Central memory CD4-positive, alpha-beta T cell (primary cell): ENCODE measurements around the gene SPHK2.
"Not testable (repeated sequence)": the region's sequence is repeated elsewhere in the genome, so short reads cannot be mapped to it uniquely, and the experiment has no call there.

Experiments
- DNase-seq: peaks from one replicate; pipeline ENCODE4 v3.0.0; 2022
- total RNA-seq, 3 experiments: gene quantifications; one replicate each; lab custom pipeline; 2026; lab: John Stamatoyannopoulos, UW

Gene SPHK2, protein sequence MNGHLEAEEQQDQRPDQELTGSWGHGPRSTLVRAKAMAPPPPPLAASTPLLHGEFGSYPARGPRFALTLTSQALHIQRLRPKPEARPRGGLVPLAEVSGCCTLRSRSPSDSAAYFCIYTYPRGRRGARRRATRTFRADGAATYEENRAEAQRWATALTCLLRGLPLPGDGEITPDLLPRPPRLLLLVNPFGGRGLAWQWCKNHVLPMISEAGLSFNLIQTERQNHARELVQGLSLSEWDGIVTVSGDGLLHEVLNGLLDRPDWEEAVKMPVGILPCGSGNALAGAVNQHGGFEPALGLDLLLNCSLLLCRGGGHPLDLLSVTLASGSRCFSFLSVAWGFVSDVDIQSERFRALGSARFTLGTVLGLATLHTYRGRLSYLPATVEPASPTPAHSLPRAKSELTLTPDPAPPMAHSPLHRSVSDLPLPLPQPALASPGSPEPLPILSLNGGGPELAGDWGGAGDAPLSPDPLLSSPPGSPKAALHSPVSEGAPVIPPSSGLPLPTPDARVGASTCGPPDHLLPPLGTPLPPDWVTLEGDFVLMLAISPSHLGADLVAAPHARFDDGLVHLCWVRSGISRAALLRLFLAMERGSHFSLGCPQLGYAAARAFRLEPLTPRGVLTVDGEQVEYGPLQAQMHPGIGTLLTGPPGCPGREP
- 15.8 to 22.7 (median 18.1) reads per million in 3 experiments for total RNA-seq

DNA sequence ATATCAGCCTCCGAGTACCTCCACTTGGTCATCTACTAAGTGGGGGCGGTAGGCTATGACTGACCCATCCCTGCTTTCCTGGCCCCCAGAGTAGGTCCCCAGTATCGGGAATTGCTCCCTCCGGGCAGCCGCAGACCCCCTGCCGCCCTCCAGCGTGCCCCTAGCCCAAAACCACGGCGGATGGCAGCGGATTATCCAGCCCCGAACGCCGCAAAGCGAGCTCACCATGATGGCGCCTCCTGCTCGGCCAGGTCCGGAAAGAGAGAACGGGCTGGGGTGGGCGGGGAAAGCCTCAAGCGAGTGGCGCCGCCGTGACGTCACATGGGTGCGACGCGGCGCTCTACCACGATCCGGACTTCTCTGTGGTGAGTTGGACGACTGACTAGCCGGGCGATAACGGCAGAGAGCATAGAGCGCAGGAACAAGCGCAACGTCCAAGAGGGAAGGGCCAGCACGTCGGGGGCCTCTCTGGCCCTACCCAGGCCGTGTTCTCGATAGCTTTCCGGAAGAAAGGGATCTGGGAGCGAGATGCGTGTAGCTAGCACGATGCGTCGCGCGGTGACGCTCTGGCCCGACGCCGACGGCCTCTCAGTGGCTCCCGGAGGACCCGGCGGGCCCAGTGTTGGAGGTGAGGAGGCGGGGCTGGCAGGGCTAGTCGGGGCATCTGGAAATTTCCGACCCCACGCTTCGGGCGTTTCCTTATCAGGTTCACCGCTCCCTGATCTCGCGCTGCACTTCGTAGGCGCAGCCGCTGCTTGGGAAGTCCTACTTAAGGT, at the start of gene SPHK2, which contains the start of gene RPL18:
SPHK2 (plus strand) TSS at position 591 of the 776 bp plus-strand sequence. CDS start 1,009 bp downstream, outside the sequence.
RPL18 (minus strand) TSS at position 263 of the 776 bp plus-strand sequence; CDS start at position 228, 35 bp downstream.
- peak; percentile 95 for DNase-seq

DNA sequence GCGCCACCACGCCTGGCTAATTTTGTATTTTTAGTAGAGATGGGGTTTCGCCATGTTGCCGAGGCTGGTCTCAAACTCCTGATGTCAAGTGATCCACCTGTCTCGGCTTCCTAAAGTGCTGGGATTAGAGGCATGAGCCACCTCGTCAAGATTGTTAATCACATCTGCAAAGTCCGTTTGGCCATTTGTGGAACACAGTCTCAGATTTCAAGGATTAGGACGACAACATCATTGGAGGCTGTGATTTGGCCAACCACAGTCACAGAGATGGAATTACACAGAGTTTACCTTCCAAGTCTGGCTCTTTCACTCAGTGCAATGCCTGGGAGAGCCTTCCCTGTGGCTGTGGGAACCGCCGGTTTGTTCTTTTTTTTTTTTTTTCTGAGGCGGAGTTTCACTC, 49.5 kb upstream of the SPHK2 start:
- DNase-seq = no peak

DNA sequence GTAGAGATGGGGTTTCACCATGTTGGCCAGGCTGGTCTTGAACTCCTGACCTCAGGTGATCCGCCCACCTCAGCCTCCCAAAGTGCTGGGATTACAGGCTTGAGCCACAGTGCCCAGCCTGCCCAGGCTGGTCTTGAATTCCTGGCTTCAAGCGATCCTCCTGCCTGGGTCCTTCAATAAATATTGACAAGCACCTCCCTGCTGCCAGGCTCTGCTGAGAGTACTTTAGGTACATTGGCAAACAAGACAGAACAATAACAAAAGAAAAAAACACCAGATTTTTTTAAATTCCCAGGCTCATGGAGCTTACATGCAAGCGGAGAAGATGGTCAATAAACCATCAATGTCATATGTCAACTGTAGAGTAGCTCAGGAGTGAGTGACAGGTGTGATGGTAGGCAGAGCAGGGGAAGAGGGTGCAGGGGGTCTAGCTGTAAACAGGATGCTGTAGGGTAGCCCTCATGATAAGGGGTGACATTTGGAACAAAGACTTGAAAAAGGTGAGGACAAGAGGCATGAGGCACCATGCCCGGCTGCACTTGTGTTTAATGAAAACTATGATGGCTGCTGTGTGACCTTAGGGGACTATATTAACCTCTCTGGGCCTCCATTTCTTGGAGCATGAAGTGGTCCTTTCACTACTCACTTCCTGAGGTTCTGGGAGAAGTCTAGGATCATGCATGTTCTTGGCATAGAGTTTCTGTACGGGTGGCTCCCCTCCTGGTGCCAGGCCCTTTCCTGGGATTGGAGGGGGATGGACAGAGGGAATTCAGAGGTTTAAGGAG, 47.7 kb upstream of the SPHK2 start:
- no peak for DNase-seq

DNA sequence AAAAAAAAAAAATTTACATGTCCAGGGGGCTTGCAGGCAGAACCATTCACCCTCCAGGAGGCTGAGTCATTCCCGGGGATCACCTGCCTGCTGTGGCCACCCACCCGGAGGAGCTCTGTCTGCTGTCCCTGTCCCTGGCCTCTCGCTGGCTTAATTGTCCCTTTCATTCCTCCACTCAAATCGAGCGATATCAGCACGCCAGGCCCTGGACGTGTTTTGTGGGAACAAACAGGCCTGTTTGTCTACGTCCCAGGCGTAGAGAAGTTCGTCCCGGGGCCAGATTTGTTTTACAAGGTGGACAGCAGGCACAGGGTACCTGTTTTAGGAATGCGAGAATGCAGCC, 46.2 kb upstream of the SPHK2 start:
- DNase-seq = no peak

DNA sequence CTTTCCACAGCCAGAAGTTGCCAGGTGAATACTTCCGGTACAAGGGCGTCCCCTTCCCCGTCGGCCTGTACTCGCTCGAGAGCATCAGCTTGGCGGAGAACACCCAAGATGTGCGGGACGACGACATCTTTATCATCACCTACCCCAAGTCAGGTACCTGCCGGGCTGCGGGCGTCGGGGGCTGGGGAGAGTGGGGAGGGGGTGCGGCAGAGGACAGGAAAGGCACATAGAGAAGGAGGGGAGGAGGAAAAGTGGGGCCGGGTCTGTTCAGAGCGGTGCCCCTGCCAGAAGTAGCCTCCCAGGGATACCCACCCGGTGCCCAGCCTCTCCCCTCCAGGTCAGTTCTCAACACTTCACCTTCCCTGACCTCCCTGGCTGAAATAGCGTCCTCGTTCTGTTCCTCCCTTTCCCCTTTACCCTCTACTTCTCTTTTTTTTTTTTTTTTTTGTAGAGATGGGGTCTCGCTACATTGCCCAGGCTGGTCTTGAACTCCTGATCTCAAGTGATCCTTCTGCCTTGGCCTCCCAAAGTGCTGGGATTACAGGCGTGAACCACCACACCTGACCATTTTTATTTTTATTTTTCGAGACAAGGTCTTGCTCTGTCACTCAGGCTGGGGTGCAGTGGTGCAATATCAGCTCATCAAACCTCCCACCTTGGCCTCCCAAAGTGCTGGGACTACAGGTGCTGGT, 43.2 kb upstream of the SPHK2 start:
- DNase-seq = no peak

DNA sequence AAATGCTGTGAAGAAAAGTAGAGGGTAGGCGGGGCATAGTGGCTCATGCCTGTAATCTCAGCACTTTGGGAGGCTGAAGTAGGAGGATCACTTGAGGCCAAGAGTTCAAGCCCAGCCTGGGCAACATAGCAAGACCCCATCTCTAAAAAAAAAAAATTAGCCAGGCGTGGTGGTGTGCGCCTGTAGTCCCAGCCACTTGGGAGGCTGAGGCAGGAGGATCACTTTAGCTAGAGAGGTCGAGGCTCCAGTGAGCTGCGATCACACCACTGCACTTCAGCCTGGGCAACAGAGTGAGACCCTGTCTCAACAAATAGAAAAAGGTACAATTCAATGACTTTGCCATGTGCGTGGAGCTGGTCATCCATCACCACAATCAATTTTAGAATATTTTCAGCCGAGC, 41.4 kb upstream of the SPHK2 start:
- DNase-seq = not testable (repeated sequence)

DNA sequence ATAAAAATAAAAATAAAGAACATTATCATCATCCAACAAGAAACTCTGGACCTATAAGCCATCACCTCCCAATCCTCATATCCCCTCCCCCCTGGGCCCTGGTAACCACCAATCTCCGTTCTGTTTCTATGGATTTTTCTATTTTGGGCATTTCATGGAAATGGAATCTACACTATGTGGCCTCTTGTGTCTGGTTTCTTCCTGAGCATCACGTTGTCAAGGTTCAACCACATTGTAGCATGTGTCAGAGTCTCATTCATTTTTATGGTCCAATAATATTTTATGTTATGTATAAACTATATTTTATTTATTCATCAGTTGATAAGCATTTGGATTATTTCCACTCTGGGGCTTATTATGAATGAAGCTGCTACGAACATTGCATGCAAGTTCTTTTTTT, 40.4 kb upstream of the SPHK2 start:
- no peak for DNase-seq

DNA sequence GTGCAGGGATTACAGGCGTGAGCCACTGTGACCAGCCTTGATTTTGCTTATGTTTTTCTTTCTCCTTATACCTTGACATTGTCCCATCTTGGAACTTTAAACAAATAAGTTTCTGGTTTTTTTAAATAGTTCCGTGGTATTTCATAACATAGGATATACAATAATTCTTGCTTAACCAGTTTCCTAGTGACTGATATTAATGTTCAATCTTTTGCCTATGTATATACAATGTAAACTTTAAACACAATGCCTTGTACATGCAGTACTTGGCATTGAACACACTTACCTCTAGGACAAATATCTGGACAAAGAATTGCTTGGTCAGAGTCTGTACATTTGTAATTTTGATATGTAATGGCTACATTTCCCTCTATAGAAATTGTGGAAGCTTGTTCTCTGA, 37.1 kb upstream of the SPHK2 start:
- DNase-seq = no peak

DNA sequence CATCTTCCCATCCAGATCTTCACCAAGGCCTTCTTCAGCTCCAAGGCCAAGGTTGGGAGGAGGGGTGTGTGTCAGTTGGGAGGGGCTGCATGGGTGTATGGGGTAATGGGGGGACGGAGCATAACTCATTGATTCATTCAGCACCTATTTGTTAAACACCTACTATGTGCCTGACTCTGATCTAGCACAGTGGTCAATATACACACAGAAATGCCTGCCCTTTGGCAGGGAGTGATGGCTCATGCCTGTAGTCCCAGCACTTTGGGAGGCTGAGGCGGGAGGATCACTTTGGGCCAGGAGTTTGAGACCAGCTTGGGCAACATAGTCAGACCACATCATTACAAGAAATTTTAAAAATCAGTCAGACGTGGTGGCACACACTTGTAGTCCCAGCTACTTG, 31.9 kb upstream of the SPHK2 start:
- no peak for DNase-seq

DNA sequence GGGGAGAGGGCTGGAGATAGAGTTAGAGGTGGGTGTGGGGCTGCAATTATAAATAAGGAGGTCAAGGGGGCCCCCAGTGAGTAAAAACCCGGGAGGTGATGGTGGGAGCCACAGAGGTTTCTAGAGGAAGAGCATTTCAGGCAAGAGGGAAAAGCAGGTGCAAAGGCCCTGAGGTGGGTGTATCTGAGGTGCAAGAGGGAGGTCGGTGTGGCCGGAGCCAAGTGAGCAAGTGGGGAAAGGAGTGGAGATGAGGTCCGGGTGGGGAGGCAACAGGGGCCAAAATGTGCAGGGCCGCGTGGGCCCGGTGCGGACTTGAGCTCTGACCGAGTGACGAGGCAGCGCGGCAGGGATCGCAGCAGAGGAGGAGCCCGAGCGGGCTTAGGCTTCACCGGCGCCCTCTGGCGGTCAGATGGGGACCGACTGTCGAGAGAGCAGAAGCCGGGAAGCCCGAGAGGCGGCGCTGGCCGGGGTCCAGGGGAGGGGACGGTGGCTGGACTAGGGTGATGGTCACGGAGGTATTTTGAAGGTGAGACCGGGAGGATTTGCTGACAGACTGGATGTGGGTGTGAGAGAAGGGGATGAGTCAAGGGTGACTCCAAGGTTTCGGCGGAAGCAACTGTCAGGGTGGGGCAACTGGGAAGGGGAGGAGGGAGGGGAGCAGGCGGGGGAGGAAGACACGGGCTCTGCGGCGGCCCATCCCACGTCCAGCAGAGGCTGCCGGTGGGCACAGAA, 30.5 kb upstream of the SPHK2 start:
- DNase-seq = peak; percentile 75

DNA sequence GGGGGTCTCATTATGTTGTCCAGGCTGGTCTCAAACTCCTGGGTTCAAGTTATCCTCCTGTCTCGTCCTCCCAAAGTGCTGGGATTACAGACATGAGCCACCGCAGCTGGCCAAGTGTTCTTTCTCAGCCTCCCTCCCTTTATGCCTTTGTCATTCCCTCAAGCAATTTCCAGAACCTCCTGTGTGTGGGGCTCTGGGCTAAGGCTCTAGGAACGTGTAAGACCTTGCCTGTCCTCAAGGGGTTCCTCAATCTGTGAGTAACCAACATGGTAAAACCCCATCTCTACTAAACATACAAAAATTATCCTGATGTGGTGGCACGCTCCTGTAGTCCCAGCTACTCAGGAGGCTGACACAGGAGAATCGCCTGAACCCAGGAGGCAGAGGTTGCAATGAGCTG, 28.3 kb upstream of the SPHK2 start:
- no peak for DNase-seq

DNA sequence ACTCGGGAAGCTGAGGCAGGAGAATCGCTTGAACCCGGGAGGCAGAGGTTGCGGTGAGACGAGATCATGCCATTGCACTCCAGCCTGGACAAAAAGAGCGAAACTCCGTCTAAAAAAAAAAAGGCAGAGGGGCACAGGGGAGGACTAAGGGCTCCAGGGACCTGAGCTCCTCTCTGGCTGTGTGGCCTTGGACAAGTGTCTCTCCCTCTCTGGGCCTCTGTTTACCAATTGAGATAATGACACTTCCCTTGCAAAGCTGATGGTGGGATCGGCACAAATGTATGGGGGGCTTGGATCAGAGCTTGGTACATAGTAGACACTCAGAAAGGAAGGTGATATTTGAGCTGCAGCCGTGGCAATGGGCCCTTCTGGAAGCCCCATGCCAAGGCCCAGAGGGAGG, 24.1 kb upstream of the SPHK2 start:
- DNase-seq = no peak

DNA sequence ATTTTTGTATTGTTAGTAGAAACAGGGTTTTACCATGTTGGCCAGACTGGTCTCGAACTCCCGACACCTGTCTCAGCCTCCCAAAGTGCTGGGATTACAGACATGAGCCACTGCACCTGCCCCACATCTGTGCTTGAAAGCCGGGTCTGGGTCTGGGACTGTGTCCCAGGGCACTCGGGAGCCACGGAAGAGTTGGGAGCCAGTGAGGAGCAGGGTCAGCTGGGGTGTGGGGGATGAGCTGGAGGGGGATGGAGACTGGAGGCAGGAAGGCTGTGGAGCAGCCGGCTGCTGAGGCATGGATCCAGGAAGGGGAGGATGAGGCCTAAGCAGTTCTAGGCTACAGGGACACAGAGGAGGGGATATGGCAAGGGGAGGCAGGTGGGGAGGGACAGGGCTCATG, 23.5 kb upstream of the SPHK2 start:
- DNase-seq = no peak

DNA sequence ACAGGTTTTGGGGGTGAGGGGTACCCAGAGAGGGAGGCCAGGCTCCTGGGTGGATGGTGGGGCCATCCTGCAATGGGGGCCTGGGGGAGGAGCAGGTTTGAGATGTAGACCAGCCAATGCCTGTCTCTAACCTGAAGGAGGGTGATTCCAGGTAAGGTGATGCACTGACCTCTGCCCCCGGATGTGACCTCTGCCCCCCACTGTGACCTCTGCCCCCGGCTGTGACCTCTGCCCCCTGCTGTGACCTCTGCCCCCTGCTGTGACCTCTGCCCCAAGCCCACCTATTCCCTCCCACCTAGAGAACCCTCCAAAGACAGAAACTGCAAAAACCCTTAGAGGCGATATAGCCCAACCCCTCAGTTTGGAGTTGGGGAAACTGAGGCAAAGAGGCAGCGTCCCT, 23.1 kb upstream of the SPHK2 start:
- no peak for DNase-seq

DNA sequence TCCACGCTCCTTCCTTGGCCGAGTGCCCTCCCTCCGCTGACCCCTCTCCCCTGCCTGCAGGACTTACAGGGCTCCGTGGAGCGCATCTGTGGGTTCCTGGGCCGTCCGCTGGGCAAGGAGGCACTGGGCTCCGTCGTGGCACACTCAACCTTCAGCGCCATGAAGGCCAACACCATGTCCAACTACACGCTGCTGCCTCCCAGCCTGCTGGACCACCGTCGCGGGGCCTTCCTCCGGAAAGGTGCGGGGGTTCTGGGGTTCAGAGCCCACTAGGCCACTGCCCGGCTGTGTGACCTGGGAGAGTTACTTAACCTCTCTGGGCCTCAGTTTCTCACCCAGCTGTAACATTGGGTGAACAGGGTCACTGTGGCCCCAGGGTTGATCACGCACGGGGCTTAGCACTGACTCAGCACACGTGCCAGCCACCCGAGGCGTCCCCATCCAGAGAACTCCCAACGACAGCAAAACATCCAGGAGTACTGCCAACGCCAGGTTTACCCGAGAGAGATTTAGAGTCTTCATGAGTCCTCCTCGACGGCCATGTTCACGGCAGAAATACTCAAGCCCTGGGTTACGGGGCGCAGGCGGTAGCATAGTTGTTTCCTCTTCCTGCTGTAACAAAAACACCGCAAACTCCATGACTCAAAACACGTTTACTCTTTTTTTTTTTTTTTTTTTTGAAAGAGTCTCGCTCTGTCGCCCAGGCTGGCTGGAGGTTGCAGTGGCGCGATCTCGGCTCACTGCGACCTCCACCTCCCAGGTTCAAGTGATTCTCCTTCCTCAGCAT, 22.4 kb upstream of the SPHK2 start:
- DNase-seq = peak; percentile 70

DNA sequence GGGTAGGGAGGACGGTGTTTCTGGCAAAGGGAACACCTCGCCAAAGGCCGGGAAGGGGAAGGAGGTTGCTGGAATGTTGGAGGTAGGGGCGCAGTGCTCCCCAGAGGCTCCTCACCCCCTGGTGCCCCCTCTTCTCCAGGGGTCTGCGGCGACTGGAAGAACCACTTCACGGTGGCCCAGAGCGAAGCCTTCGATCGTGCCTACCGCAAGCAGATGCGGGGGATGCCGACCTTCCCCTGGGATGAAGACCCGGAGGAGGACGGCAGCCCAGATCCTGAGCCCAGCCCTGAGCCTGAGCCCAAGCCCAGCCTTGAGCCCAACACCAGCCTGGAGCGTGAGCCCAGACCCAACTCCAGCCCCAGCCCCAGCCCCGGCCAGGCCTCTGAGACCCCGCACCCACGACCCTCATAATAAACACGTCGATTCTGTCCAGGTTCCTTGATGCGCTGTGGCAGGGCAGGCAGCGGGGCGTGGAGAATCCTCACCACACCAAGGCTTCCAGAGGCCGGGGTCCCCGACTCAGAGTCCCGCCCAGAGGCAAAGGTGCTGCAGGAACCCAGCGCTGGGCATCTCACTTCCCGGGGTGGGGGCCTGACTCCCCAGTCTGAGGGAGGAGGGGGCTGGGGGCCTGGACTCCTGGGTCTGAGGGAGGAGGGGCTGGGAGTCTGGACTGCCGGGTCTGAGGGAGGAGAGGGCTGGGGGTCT, 20.2 kb upstream of the SPHK2 start:
- no peak for DNase-seq

DNA sequence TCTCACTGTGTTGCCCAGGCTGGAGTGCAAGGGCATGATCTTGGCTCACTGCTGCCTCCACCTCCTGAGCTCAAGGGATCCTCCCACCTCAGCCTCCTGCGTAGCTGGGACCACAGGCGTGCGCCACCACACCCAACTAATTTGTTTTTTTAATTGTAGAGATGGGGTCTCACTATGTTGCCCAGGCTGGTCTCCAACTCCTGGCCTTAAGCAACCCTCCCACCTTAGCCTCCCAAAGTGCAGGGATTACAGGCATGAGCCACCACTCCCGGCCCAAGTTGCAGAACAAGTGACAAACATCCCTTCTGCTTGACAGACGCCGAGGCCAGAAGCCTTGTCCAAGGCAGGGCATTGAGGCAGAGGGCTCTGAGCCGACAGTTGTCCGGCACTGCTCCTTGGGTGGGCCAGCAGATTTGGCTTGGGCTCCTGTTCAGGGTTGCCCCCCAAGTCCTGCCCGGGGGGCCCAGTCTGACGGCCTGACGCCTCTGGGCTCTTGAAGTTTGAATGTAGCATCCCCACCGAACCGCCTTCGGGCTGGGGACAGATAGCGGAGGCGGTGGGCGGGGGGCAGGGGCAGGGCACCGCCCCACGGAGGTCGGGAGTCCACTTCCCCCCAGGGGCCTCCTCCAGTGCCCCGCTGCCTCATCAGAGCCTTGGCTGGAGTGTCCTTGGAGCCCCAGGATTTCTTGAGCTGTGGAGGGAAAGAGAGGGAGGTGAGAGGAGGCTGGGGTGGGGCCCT, 18.5 kb upstream of the SPHK2 start:
- no peak for DNase-seq

DNA sequence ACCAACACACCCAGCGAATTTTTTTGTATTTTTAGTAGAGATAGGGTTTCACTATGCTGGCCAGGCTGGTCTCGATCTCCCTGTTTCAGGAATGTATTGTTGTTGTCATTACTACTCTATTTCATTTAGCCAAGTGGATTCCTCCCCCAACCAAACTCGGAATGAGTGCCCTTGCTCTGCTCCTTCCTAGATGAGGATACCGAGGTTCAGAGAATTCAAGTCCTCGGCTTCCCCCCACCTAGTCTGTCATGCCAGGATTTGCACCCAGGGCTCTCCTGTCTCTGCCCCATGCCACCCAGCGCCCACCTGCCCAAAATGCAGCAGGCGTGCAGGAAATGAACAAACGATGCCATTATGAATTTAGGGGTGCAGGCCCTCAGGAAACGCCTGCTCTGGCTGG, 16.3 kb upstream of the SPHK2 start:
- no peak for DNase-seq

DNA sequence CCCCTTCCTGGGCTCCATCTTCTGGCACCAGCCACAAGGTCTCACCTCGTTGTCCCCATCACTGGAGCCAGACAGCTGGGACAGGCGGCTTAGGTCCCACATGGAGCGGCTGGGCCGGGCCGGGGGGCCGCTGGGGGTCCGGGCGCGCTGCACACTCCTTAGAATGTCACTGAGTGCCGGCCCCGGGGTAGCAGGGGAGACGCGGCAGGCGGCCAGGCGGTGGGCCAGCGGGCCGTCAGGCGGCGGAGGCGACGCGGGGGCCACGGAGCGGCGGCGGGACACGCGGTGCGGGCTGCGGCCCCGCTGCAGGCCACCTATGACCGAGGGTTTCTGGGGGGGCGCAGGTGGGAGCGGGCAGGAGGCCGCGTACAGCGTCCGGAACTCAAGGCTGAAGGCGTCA, 15.9 kb upstream of the SPHK2 start:
- no peak for DNase-seq
